GM21390 (cell line): ENCODE data around the gene EMC9.

Experiments used
- ATAC-seq: cut with Tn5 transposase; IDR thresholded peaks from one replicate; pipeline ENCODE4 v1.9.1; 2021; ENCODE audit not compliant: unreplicated experiment

Gene EMC9

GRCh38 chr14:24141097-24141880 is at the start of gene EMC9:
TSS of gene EMC9 (minus strand) at chr14:24141591. CDS start at chr14:24141304, 287 bp downstream.
- peak; percentile 84 for ATAC-seq

- no peak for ATAC-seq
These were observed 49.0 kb upstream of the EMC9 start for GRCh38 chr14:24190416-24190815.

- ATAC-seq, result no peak
These were observed 48.1 kb upstream of the EMC9 start for GRCh38 chr14:24189460-24189859.

- no peak for ATAC-seq
These were observed 47.6 kb upstream of the EMC9 start for GRCh38 chr14:24189059-24189375.

GRCh38 chr14:24188251-24189058 is 47.1 kb upstream of the EMC9 start, which contains the start of gene IPO4:
TSS of gene IPO4 (minus strand) at chr14:24188816. CDS start at chr14:24188787, 29 bp downstream.
- ATAC-seq, result peak; percentile 78

- no peak for ATAC-seq
These were observed 46.1 kb upstream of the EMC9 start for GRCh38 chr14:24187539-24187915.

- ATAC-seq, result no peak
These were observed 45.6 kb upstream of the EMC9 start for GRCh38 chr14:24186831-24187538.

- no peak for ATAC-seq
These were observed 44.4 kb upstream of the EMC9 start for GRCh38 chr14:24185741-24186140.

GRCh38 chr14:24185026-24185425 is 43.6 kb upstream of the EMC9 start:
- no peak for ATAC-seq

GRCh38 chr14:24184104-24184970 is 42.9 kb upstream of the EMC9 start:
- ATAC-seq, result no peak

- no peak for ATAC-seq
These were observed 41.7 kb upstream of the EMC9 start for GRCh38 chr14:24183014-24183481.

- ATAC-seq, result no peak
These were observed 40.9 kb upstream of the EMC9 start for GRCh38 chr14:24182110-24182882.

- ATAC-seq, result no peak
These were observed 40.1 kb upstream of the EMC9 start for GRCh38 chr14:24181371-24182077.

GRCh38 chr14:24179961-24180796 is 38.8 kb upstream of the EMC9 start:
- ATAC-seq, result no peak

GRCh38 chr14:24179294-24179960 is 38.0 kb upstream of the EMC9 start:
- no peak for ATAC-seq

- no peak for ATAC-seq
These were observed 37.2 kb upstream of the EMC9 start for GRCh38 chr14:24178399-24179178.

- no peak for ATAC-seq
These were observed 36.5 kb upstream of the EMC9 start for GRCh38 chr14:24177891-24178290.
